Endothelial cell of umbilical vein (primary cell): ENCODE data around the gene ZNF775. TPM values are rescaled to one million over a fixed set of nuclear protein-coding genes. Genes with fewer than 3 reads are reported as not detected.

Source experiments
- BruUV-seq: library from RNA; stranded (reverse); fragments of 400-500 nt; replicated peaks from 2 replicates; lab custom pipeline; 2021; lab: Mats Ljungman, UMichigan
- CTCF ChIA-PET: fragments of 300-600, 350-600 bp; sonication (Branson Sonifier 250); formaldehyde crosslinking; loops from one replicate; lab custom pipeline; 2021; ENCODE audit warnings: antibody characterized with exemption, inconsistent platforms; lab: Charles Lee
- POLR2A ChIA-PET: fragments of 300-600, 350-600 bp; sonication (Branson Sonifier 250); formaldehyde crosslinking; loops from one replicate; lab custom pipeline; 2021; ENCODE audit warnings: antibody characterized with exemption, inconsistent platforms; lab: Charles Lee
- DNase-seq: peaks from one replicate; pipeline ENCODE4 v3.0.0-alpha.2; 2011; ENCODE audit warnings: low read depth, low spot score
- FAIRE-seq: peaks from 2 replicates; lab custom pipeline; 2011; peaks lifted over from hg19 to GRCh38; lab: Jason Lieb, UNC
- H2AFZ ChIP-seq: 2 replicates; pipeline ENCODE4 v1.6.0; 2012; ENCODE audit warnings: low read depth, low read length, control low read depth, inconsistent platforms
- H3K27ac ChIP-seq: 2 replicates; pipeline ENCODE4 v1.5.1; 2011; ENCODE audit warnings: low read depth, mild to moderate bottlenecking, control low read depth, low read length, moderate library complexity; ENCODE audit not compliant: insufficient read depth
- H3K27me3 ChIP-seq, 2 experiments: 2 replicates each; pipeline versions ENCODE4 v1.6.0 to v1.6.1; 2011; ENCODE audit warnings: low read length in 2 of 2, mixed read lengths in 1 of 2; ENCODE audit not compliant: control insufficient read depth in 2 of 2, insufficient read depth in 2 of 2
- H3K36me3 ChIP-seq, 2 experiments: 2 replicates in 1 of 2; 3 replicates in 1 of 2; pipeline ENCODE4 v1.5.1; 2011; ENCODE audit warnings: low read length in 2 of 2, mild to moderate bottlenecking in 1 of 2, moderate library complexity in 1 of 2; ENCODE audit not compliant: control insufficient read depth in 2 of 2, insufficient read depth in 2 of 2; ENCODE audit errors: extremely low read depth in 1 of 2
- H3K4me1 ChIP-seq: 3 replicates; pipeline ENCODE4 v1.5.1; 2011; ENCODE audit warnings: mild to moderate bottlenecking, low read length; ENCODE audit not compliant: control insufficient read depth, insufficient read depth; ENCODE audit errors: extremely low read depth
- H3K4me2 ChIP-seq: 2 replicates; pipeline ENCODE4 v1.6.1; 2011; ENCODE audit warnings: low read length, control low read depth, mixed read lengths; ENCODE audit not compliant: insufficient read depth
- H3K4me3 ChIP-seq, 3 experiments: fragments of 200-600 bp in 1 of 3; sonication (generic), shearing (Covaris generic) in 1 of 3; replicated peaks in 1 of 3; 2 replicates each; pipeline ENCODE4 v1.5.1; 2011 to 2016; ENCODE audit warnings: control low read depth in 3 of 3, low read length in 3 of 3, mild to moderate bottlenecking in 2 of 3, inconsistent platforms in 1 of 3, low read depth in 1 of 3, moderate library complexity in 1 of 3; ENCODE audit not compliant: insufficient read depth in 1 of 3
- H3K79me2 ChIP-seq: 2 replicates; pipeline ENCODE4 v1.6.0; 2012; ENCODE audit warnings: low read length, inconsistent platforms; ENCODE audit not compliant: control insufficient read depth, insufficient read depth
- H3K9ac ChIP-seq: replicated peaks from 2 replicates; pipeline ENCODE3; 2011; ENCODE audit warnings: low read length, control low read depth; ENCODE audit not compliant: insufficient read depth; ENCODE audit errors: extremely low read depth
- H3K9me1 ChIP-seq: replicated peaks from 3 replicates; pipeline ENCODE4 v1.6.0; 2011; ENCODE audit warnings: mild to moderate bottlenecking, low read length; ENCODE audit not compliant: control insufficient read depth, insufficient read depth; ENCODE audit errors: extremely low read depth
- H3K9me3 ChIP-seq: replicated peaks from 2 replicates; pipeline ENCODE4 v1.5.1; 2012; ENCODE audit warnings: low read length, inconsistent platforms; ENCODE audit not compliant: control insufficient read depth, insufficient read depth
- H4K20me1 ChIP-seq: replicated peaks from 2 replicates; pipeline ENCODE3; 2011; ENCODE audit warnings: mild to moderate bottlenecking, low read length; ENCODE audit not compliant: control insufficient read depth, insufficient read depth; ENCODE audit errors: extremely low read depth
- EZH2 ChIP-seq: IDR thresholded peaks from 2 replicates; pipeline ENCODE4 v1.6.1; 2012; ENCODE audit warnings: borderline replicate concordance, low read depth, mild to moderate bottlenecking, moderate library complexity, low read length, inconsistent platforms; ENCODE audit not compliant: severe bottlenecking
- FOS ChIP-seq: IDR thresholded peaks from 2 replicates; pipeline ENCODE4 v1.6.1; 2011; ENCODE audit warnings: mild to moderate bottlenecking, low read length, moderate library complexity, borderline replicate concordance; ENCODE audit not compliant: insufficient read depth
- POLR2AphosphoS5 ChIP-seq: IDR thresholded peaks from 2 replicates; pipeline ENCODE4 v1.6.1; 2012; ENCODE audit warnings: low read depth, mild to moderate bottlenecking, control low read depth, low read length, moderate library complexity; ENCODE audit not compliant: insufficient read depth
- dilution Hi-C: fragments of 300-500 bp; cut with MboI; formaldehyde crosslinking; loops from one replicate; pipeline ENCODE4 v1.15.0; 2019; ENCODE audit warnings: low sequenced_read_pairs; ENCODE audit not compliant: extremely low pct_ligation_motif_present
- intact Hi-C: fragments of 100-400 bp; cut with micrococcal nuclease; formaldehyde crosslinking; loops from one replicate; pipeline ENCODE4 v1.10.0; 2022
- polyA plus RNA-seq, 4 experiments: library from polyadenylated mRNA; depleted of rRNA in 3 of 4; stranded (reverse) in 3 of 4; unstranded in 1 of 4; fragments of >200 nt; gene quantifications; 2 replicates each; pipeline versions ENCODE4 v1.2.1 to v1.2.3, GENCODE V29; 2011 to 2012; ENCODE audit warnings: missing spikeins in 1 of 4
- total RNA-seq: library from RNA; stranded (reverse); gene quantifications from 2 replicates; pipeline ENCODE4 v1.2.3, GENCODE V29; 2021
- TF ChIP-seq, protein P1 (sequence below): IDR thresholded peaks from 2 replicates; pipeline ENCODE4 v1.6.1; 2011; ENCODE audit not compliant: insufficient read depth, insufficient read length

Gene ZNF775
- total and polyA plus RNA-seq, 2 donors (not counting 3 experiments of a cell fraction or from before 2014, with no cell fraction given) = 5.8 to 8.3 TPM

DNA sequence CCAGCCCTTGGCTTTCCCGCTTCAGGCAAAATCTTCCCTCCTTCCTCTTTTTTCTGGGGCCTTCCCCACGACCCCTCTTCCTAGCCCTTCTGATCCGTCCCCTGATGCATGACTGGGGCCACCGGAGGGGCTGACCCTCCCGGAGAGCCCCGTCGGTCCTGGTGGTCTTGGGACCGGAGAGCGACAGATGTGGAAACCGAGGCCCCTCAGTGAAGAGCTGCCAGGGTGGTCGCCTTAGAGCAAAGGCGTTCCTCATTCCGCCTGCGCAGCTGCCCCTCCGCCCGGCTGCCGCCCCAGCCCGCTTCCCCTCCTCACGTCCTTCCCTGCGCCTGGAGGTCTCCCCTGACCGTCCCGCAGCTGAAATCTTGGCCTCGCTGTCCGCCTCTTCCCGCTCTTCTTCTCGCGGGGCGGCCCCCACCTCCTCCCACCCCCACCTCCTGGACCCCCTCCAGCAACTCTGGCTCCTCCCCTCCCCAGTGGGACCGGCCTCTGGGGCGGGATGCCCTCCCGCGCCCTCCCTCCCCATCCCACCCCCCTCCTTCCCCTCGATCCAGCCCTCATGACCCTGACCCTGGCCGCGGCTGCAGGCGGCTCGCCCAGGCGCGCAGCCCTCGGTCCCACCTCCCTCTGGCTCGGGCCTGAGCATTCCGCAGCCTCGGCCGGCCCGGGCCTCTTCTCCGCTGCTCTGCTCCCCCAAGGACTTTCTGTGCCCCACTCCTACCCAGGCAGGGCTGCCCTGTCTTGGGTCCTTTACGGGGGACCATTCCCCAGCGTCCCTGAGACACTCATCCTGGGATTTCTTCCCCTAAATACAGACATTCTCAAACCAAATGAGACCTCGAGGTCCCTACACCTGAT, 37.6 kb upstream of the ZNF775 start, which contains the start of gene RARRES2:
TSS of gene RARRES2 (minus strand) at position 367 of the 858 bp plus-strand sequence. CDS start 1,020 bp downstream, outside the sequence.
- BruUV-seq = no TSS peak
- Histone ChIP-seq H4K20me1 (no peaks in the 10 kb centered on the region), H3K4me1 (no peaks in the 10 kb centered on the region), H3K36me3 (no peaks in the 10 kb centered on the region), H3K9ac (no peak within 1 kb of the TSS), H3K27me3 (peaks cover 28 to 35% of the 10 kb centered on the region in 2 experiments), H3K4me2 (no peak within 1 kb of the TSS), H3K9me1 (no peaks in the 10 kb centered on the region), H2AFZ (no peak within 1 kb of the TSS), H3K4me3 (no peak within 1 kb of the TSS), H3K9me3 (no peaks in the 10 kb centered on the region), H3K27ac (no peak within 1 kb of the TSS), H3K79me2 (no peaks in the 10 kb centered on the region)
- DNase-seq = no peak
- intact Hi-C loops = no loop called here
- ChIA-PET POLR2A (no interaction called here), CTCF (no interaction called here)
- FAIRE-seq = no peak
- dilution Hi-C loops = no loop called here
- TF ChIP-seq FOS (no peak), EZH2 (peak; percentile 8)

DNA sequence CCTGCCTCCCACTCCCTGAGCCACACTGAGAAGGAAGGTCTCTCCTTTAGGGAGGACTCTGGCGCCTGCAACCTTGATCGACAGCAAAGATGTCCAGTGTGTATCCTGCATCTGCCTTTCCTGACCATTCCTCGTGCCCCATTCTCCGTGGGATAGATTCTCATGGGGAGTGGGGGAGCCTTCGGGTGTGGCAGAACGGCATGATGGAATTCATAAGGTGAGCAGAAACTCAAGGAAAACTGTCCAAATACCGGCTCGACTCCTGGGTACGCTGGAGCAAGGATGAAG, 37.1 kb upstream of the ZNF775 start:
- intact Hi-C loops = no loop called here
- Histone ChIP-seq H3K27ac (no peak overlapping the region), H2AFZ (no peak overlapping the region), H3K4me1 (no peaks in the 10 kb centered on the region), H3K4me3 (no peak overlapping the region), H3K9me1 (no peaks in the 10 kb centered on the region), H3K27me3 (peaks cover 28 to 35% of the 10 kb centered on the region in 2 experiments), H3K36me3 (no peaks in the 10 kb centered on the region), H3K79me2 (no peaks in the 10 kb centered on the region), H3K4me2 (no peak overlapping the region), H4K20me1 (no peaks in the 10 kb centered on the region), H3K9ac (no peak overlapping the region), H3K9me3 (no peaks in the 10 kb centered on the region)
- DNase-seq (no peak), FAIRE-seq (no peak)
- TF ChIP-seq, protein P1, sequence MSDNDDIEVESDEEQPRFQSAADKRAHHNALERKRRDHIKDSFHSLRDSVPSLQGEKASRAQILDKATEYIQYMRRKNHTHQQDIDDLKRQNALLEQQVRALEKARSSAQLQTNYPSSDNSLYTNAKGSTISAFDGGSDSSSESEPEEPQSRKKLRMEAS = no peak
- TF ChIP-seq FOS (no peak), POLR2AphosphoS5 (no peak), EZH2 (no peak)
- ChIA-PET POLR2A (no interaction called here), CTCF (no interaction called here)
- dilution Hi-C loops = no loop called here
- BruUV-seq = no TSS peak
